Measurements from ENCODE around the gene APBB1. TPM values are rescaled to one million over a fixed set of nuclear protein-coding genes. Genes with fewer than 3 reads are reported as not detected.

The APBB1 gene
- total RNA-seq, 2 donors from 2014 or later = 40.0 to 63.6 TPM

DNA sequence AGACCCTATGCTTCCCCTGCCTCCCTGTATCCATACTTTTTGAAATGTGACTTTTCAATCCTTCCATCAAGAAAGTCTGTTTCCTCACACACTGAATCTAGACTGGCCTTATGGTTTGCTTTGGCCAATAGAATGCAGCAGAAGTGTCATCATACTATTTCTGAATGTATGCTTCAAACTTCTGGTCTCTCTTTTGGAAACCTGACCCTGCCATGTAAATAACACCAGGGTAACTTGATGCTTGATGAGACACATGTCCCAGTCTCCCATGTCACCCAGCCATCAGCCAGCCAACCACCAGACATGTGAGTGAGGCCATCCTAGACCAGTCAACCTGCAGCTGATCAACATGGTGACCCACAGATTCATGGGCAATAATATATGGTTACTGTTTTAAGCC is 68.9 kb downstream of the APBB1 start:
- no peaks in the 10 kb centered on the region for H3K36me3 ChIP-seq
- no peak for DNase-seq (ENCODE audit: low spot score)
- H3K9me3 ChIP-seq = no peaks in the 10 kb centered on the region
- no peak overlapping the region for H3K27ac ChIP-seq
- no peaks in the 10 kb centered on the region for H3K4me1 ChIP-seq (ENCODE audit: control insufficient read depth in 1 of 2, low read depth in 2 of 2)
- no peak for ATAC-seq (ENCODE audit: insufficient number of reproducible peaks, low FRiP score, low read depth)
- TF ChIP-seq, protein P1, sequence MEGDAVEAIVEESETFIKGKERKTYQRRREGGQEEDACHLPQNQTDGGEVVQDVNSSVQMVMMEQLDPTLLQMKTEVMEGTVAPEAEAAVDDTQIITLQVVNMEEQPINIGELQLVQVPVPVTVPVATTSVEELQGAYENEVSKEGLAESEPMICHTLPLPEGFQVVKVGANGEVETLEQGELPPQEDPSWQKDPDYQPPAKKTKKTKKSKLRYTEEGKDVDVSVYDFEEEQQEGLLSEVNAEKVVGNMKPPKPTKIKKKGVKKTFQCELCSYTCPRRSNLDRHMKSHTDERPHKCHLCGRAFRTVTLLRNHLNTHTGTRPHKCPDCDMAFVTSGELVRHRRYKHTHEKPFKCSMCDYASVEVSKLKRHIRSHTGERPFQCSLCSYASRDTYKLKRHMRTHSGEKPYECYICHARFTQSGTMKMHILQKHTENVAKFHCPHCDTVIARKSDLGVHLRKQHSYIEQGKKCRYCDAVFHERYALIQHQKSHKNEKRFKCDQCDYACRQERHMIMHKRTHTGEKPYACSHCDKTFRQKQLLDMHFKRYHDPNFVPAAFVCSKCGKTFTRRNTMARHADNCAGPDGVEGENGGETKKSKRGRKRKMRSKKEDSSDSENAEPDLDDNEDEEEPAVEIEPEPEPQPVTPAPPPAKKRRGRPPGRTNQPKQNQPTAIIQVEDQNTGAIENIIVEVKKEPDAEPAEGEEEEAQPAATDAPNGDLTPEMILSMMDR (IDR thresholded peaks at IDR 0.05) = no peak
- H3K4me3 ChIP-seq = no peak overlapping the region
- H3K27me3 ChIP-seq (replicated peaks; ENCODE audit: insufficient read depth) = no peaks in the 10 kb centered on the region

GRCh38 chr11:6345366-6345765 is 73.5 kb downstream of the APBB1 start:
- no peaks in the 10 kb centered on the region for H3K27me3 ChIP-seq (replicated peaks; ENCODE audit: insufficient read depth)
- no peak overlapping the region for H3K27ac ChIP-seq
- no peak overlapping the region for H3K4me3 ChIP-seq
- H3K36me3 ChIP-seq = no peaks in the 10 kb centered on the region
- H3K4me1 ChIP-seq (ENCODE audit: control insufficient read depth in 1 of 2, low read depth in 2 of 2) = no peaks in the 10 kb centered on the region
- TF ChIP-seq, protein P1 (IDR thresholded peaks at IDR 0.05) = no peak
- no peaks in the 10 kb centered on the region for H3K9me3 ChIP-seq
- no peak for ATAC-seq (ENCODE audit: insufficient number of reproducible peaks, low FRiP score, low read depth)
- DNase-seq (ENCODE audit: low spot score) = no peak

Other genes starting within 250 kb of the APBB1 start
- not detected for gene OR52B2, start 248.8 kb downstream of the APBB1 start, total RNA-seq
- gene OR52W1, start 219.9 kb downstream of the APBB1 start, total RNA-seq = not detected
- gene C11orf42, start 213.5 kb downstream of the APBB1 start, total RNA-seq = not detected
- 10 to 100 TPM; 53.4 to 63.2 TPM for gene FHIP1B, start 184.5 kb downstream of the APBB1 start, total RNA-seq
- gene CNGA4, start 180.0 kb downstream of the APBB1 start, total RNA-seq = not detected
- not detected for gene CCKBR, start 159.3 kb downstream of the APBB1 start, total RNA-seq
- 100 to 1,000 TPM; 303 to 717 TPM for gene CAVIN3, start 98.6 kb downstream of the APBB1 start, total RNA-seq
- gene SMPD1, start 28.6 kb downstream of the APBB1 start, total RNA-seq = 10 to 100 TPM; 36.6 to 51.3 TPM
- gene HPX, start 21.9 kb upstream of the APBB1 start, total RNA-seq = 1 to 10 TPM in 1 of 2 donors, under 1 TPM in 1; 0.54 to 2.9 TPM
- gene TRIM3, start 54.8 kb upstream of the APBB1 start, total RNA-seq = 10 to 100 TPM; 40.3 to 40.4 TPM
- gene ARFIP2, start 62.2 kb upstream of the APBB1 start, total RNA-seq = 10 to 100 TPM; 52.1 to 62.8 TPM
- 10 to 100 TPM; 47.7 to 49.9 TPM for gene TIMM10B, start 62.4 kb upstream of the APBB1 start, total RNA-seq
- gene DNHD1, start 78.2 kb upstream of the APBB1 start, total RNA-seq = 10 to 100 TPM; 23.9 to 26.5 TPM
- gene RRP8, start 184.5 kb upstream of the APBB1 start, total RNA-seq = 10 to 100 TPM; 13.9 to 35.8 TPM
- 100 to 1,000 TPM; 338 to 588 TPM for gene ILK, start 184.7 kb upstream of the APBB1 start, total RNA-seq
- 10 to 100 TPM; 39.5 to 40.0 TPM for gene TAF10, start 193.1 kb upstream of the APBB1 start, total RNA-seq
- 10 to 100 TPM; 66.7 to 75.6 TPM for gene TPP1, start 200.3 kb upstream of the APBB1 start, total RNA-seq
- gene DCHS1, start 236.7 kb upstream of the APBB1 start, total RNA-seq = 10 to 100 TPM; 62.3 to 73.5 TPM

All from thoracic aorta (tissue), 2 donors.